ENCODE measurements around the gene PRELID3B. TPM values are rescaled to one million over a fixed set of nuclear protein-coding genes. Genes with fewer than 3 reads are reported as not detected.
"Not testable (repeated sequence)": the region's sequence is repeated elsewhere in the genome, so short reads cannot be mapped to it uniquely, and the experiment has no call there.

Gene PRELID3B
- total RNA-seq, 1 experiment from 2014 or later, result 85.1 TPM

DNA sequence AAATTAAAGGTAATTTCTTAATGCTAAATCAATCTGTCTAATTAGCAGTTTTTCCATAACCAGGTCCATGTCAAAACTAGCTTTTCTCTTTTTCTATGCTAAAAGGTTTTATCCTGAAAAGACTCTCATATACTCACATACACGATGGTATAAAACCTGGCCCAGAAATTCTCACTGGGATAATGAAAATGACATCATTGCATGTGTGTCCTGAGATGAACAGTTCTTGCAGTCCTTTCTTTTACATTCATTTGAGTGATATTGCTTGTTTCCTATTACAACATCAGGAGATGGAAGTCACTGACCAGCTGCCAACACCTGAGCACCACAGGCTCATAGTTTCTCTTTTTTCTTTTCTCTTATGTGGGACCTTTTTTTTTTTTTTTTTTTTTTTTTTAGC lies 7.9 kb upstream of the PRELID3B start:
- no peak for DNase-seq (ENCODE audit: low read depth)

DNA sequence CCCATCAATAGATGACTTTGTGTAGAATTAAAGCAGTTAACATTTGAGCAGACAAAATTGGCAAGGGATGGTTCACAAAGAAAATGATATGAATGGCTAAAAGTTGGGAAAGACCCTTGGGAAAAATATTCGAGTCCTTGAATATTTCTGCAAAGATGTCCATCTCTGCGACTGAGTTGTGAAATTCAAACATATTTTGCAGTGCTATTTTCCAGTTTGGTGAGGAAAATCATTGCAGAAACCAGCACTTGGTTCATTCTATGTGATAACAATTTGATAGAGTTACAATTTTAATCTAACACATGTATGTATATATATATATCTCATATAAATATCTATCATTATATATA lies 6.1 kb upstream of the PRELID3B start:
- DNase-seq (ENCODE audit: low read depth), result no peak

DNA sequence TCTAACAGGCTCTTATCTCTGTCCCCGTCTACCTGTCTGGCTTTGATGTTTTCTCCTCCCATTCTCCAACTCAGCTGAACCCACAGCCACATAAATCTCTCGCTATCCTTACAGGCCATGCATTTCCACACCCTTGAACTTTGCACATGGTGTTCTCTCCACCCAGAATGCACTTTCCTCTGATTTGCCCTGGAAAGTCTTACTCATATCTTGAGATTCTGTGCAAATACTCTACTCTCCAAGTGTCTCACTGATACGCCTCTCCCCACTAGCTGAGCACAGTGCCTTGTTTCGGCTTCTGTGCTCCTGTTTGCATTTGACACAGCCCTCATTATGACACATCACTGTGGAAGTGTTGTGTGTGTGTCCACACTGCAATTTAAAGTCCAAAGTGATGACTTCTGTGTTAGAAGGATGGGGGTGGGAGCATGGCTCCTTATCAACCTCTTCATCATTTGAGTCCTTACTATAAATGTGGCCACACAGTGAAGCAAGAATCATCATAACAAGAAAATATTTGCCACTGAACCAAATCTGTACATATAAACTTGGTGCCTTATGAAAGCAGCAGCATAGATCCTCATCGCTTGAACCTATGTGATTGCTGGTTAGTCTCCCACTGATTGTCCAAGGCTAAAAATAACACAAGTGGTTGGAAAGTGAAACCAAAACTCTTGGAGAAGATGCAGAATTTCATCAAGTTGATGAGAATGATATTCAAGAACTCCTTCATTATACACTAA lies 5.5 kb upstream of the PRELID3B start:
- peak; percentile 82 for DNase-seq (ENCODE audit: low read depth)

DNA sequence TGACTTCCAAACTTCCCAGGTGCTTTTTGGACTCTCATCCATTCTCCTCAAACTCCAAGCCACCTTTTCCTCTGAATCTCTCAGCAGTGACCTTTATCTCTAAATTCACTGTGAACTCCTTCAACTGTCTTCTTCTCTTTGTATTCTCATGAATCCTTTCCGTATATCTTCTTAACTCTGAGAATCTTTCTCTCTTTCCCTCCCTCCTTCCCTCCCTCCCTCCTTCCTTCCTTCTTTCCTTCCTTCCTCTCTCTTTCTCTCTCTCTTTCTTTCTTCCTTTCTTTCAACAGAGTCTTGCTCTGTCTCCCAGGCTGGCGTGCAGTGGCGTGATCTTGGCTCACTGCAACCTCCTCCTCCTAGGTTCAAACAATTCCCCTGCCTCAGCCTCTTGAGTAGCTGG lies 4.3 kb upstream of the PRELID3B start:
- no peak for DNase-seq (ENCODE audit: low read depth)

DNA sequence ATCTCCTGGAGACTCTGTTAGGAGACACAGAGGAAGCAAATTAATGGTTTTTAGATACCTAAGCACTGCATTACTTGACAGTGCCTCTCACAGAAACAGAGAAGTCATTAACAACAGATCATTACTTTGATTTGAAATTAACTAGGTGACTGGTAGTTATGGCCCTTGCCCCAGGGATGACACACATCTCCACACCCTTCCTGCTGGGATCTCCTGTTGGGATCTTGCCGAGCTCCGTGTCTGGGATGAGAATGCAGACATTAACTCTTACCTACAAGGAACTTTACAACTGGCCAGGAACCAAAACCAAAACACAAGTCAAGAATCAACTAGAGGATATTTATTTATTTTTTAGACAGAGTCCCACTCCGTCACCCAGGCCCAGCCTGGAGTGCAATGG lies 2.2 kb upstream of the PRELID3B start:
- DNase-seq (ENCODE audit: low read depth), result no peak

DNA sequence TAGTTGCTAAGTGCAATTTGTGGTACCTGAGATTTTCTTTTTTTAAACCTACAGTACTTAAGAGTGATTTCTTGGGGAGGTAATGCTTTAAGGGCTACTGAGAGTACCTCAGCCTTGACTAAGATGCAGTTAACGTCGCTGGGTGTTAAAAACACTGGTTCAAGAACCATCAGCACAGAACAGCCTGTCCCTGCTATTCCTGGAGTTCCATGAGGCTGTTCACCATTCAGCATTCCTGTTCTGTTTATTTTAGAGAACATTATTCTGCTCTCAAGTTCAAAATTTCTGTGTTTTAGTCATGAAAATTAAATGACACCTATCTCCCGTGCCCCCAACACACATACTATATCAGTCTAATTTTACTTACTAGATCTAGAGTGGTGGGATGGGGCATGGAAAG lies 1.7 kb upstream of the PRELID3B start:
- DNase-seq (ENCODE audit: low read depth), result no peak

DNA sequence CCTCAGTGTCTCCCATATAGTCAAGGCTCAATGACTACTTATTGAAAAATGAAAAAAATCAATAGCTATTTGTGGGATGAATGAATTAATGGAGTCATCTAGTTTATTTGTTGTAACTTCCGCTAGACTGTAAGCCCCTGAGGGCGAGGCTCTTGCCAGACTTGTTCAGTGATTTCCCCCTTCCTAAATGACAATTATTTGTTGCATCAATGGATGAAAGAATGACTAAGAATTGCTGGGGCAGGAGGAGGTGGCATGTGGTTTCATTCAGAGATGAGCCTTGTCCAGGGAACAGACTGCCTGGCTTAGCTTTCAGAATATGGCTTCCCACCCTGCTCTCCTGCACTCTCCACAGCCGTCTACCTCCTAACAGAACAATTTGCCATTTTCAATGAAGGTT lies 1.1 kb upstream of the PRELID3B start:
- DNase-seq (ENCODE audit: low read depth), result peak; percentile 25

DNA sequence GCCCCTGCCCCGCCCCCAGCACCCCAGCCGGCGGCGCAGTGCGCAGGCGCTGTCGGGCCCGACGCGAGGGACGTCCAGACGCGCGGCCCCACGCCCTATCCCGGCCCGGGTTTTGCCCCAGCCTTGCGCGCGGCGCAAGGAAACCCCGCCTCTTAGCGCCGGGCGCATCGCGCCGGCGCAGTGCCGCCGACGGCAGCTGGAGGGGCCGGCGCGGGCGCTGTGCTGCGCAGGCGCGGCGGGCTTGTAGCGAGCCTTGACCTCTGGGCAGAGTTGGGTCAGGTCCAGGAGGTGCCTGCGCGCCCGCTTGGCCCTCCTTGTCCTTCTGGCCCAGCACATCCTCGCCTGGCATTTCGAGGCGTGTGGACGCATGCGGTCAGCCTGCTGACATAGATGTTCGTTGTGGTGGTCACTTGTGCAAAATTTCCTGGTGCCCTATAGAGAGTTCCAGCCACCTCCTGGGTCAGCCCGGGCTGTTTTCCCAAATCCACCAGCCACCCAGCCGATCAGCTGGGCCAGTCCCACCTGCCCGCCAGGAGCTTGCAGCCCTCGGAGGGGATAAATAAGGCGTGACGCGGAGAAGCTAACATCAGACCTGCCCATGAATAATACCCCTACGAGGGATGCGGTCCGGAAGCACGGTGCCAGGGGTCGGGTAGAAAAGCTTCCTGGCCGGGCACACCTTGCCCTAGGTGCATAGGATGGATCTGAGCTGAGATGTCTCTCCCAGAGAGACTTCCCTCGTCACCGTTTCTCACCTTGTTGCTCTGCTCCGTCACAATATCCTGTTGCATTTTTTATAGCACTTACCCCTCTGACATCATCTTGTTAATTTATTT lies 428 bp upstream of the PRELID3B start:
- DNase-seq (ENCODE audit: low read depth), result peak; percentile 95

DNA sequence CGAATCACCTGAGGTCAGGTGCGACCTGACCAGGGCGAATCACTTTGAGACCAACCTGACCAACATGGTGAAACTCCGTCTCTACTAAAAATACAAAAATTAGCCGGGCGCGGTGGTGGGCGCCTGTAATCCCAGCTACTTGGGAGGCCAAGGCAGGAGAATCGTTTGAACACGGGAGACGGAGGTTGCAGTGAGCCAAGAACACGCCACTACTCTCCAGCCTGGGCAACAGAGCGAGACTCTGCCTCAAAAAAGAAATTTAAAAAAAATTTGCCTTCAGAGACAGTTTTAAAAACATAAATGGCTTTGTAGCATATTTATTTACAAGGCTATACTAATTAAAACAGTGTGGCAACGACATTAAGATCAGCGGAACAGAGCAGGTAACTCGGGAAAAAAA lies 1.1 kb downstream of the PRELID3B start:
- not testable (repeated sequence) for DNase-seq (ENCODE audit: low read depth)

DNA sequence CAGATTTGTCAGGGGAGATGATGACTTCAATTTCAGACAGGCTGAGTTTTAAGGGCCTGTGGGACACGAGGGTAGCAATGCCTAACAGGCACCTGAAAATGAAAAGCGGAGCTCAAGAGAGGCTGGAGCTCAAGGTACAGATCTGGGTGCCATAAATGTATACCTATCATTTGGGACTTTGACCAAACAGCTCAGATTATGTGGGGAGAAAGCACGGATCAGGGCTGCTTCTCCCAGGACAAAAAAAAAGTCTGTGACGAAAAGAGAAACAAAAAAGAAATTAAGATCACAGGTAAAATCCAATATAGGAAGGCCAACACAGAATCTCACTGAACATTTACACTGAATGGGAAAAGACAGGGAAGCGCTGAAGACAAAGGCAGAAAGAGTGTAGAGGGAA lies 1.9 kb downstream of the PRELID3B start:
- no peak for DNase-seq (ENCODE audit: low read depth)

DNA sequence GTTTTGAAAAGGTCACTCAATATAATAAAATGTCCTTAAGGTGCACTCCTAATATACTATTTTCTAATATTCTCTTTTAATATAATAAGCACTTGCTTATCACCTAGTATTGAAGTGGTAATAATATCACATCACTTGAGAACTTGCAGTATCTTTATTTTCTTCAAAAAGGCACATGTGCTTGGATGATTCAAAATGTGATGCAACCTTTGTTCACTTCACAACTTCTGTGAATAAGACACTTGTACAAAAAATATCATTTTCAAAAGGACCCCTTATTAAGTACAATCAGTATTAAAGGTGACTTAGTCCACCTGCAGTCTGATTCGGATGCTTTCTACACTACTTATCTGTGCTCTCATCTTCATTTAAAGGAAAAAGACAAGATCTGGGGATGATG lies 3.4 kb downstream of the PRELID3B start:
- no peak for DNase-seq (ENCODE audit: low read depth)

DNA sequence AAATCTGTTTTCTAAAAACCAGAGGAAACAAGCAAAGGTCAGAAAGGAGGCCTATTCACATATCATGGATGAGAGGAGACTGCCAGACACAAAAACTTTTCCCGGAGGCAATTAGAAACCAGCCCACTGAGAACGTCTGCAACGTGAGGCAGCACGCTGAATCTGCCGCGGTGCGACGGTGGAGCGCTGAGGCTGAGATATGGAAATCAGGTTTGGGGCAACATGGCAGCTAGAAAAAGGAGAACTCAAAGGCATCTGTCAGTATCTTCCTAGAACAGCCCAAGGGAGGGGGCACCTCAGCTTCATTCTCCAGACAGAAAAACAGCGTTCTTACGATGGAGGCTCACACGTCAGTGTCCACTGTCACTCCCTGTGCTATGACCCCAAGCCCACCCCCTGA lies 5.2 kb downstream of the PRELID3B start:
- no peak for DNase-seq (ENCODE audit: low read depth)

DNA sequence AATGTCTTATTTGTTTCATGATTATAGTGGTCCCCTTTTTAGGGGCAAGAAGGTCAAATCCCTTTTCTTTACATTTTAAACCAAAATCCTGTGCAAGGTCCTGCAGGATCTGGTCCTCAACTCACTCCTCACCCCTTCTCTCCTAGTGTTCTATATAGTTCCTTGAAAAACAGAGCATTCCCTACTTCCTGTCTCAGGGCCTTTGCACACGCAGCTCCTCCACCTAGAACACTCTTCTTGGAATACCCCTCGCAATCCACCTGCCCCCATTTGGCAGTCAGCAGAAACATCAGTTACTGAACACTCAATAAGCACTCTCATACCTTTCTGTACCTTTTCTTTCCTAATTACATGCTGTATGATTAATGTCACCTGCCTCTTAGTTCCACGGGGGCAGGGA lies 7.2 kb downstream of the PRELID3B start:
- DNase-seq (ENCODE audit: low read depth), result no peak

DNA sequence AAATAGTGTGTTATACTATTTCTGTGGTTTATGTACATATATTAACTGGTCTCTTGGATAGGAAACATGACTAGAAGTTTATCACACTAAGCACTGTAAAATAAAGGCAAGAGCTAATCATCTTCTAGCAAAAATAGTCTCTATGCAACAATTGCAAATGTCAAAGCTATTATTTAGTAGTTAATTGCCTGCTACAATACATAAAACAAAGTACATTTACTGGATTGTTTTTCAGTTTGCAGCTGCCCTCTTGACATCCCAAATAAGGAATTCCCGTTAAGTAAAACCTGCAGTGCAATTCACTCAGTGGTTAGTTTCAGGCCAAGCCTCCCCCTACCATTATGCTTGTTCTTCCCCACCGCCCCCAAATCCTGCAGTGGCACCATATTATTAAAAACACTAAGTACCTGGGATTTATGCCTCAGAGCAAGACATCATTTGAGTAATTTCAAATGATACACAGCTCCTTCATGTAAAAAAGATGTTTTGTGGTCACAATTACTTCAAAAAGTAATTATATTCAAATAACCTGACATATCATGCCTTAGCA lies 8.9 kb downstream of the PRELID3B start:
- DNase-seq (ENCODE audit: low read depth), result no peak

DNA sequence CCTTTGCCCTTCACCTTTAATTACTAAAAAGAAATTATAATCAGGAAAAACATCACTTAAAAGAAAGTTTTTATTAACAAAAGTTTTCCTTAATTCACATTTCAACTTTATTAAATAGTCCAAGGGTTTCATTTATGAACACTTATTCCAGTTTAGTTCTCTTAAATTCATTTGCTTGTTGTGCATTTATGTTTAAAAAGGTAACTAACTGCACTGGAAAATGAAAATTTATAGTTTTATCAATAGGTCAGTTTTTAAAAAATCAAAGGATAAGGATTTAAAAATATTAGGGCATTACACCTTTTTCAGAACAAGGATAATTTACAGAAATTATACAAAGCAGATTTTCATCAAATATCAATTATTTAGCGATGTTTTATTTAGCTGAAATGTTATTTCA lies 9.5 kb downstream of the PRELID3B start:
- no peak for DNase-seq (ENCODE audit: low read depth)

DNA sequence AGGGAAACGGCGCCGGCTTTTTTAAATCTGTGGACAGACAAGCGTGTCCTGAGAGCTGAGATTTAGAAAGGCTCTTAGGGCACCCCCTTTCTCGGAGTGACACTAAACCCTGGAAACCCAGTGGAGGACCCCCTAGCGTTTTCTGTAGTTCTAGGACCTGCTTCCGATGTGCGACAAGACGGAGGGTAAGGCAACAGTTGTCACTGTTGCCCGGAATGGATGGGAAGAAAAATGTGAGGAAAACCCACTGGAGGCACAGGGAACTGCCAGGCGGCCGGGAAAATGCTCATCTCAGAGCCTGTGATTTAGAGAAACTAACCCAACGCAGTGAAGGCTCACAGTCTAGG lies 9.9 kb downstream of the PRELID3B start:
- peak; percentile 38 for DNase-seq (ENCODE audit: low read depth)

DNA sequence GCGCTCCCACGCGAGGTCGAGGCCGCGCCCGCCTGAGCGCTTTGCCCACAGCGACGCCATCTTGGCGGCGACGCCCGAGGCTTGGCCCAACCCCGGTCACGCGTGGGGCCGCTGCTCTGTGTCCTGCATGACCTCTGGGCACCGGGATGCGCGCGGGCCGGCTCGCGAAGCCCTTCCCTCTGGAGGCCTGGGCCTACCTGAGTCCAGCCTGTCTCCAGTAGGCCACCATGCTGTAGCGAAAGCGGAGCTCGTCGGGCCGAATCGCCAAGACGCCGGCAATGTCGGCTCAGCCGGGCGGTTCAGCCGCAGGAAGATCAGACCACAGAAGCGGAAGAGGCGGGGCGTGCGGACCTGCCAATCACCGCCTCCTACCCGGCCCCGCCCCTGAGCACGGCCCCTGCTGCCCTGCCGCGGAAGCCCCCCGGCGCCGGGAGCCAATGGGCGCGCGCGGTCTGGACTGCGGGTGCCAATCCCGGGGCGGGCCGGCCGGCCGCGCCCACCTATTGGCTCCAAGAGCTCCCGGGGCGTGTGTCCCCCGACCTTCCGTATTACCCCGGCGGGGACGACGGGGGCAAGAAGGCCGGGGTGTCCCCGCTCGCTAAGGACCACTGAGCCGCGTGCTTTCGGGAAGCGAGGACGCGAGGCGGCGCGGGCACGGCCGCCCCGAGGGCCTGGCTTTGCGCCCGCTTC lies 10.4 kb downstream of the PRELID3B start, which contains the start of gene ATP5F1E:
Gene ATP5F1E (minus strand): TSS at position 313 of the 690 bp plus-strand sequence. CDS start 84 bp downstream, at position 229.
- DNase-seq (ENCODE audit: low read depth), result peak; percentile 97

DNA sequence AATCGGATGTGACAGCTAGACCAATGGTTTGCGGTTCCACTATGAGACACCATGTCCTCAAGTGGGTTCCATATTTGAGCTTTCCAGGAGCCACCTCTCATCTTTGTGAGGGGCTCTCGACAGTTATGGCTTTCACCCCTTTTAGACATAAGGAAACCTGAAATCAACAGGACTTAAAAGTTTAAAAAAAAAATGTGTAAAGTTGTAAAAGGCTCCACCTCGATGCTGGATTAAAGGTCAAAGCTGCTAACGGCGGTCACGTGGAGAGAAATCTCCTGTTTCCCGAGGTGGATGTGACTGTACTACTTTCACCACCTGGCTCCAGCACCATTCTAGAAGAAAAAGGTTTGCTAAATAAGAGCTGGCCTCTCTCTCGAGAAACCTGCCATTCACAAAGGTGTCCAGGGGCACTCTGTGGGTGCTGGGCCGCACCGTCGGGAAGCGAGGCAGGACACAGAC lies 11.0 kb downstream of the PRELID3B start:
- no peak for DNase-seq (ENCODE audit: low read depth)

DNA sequence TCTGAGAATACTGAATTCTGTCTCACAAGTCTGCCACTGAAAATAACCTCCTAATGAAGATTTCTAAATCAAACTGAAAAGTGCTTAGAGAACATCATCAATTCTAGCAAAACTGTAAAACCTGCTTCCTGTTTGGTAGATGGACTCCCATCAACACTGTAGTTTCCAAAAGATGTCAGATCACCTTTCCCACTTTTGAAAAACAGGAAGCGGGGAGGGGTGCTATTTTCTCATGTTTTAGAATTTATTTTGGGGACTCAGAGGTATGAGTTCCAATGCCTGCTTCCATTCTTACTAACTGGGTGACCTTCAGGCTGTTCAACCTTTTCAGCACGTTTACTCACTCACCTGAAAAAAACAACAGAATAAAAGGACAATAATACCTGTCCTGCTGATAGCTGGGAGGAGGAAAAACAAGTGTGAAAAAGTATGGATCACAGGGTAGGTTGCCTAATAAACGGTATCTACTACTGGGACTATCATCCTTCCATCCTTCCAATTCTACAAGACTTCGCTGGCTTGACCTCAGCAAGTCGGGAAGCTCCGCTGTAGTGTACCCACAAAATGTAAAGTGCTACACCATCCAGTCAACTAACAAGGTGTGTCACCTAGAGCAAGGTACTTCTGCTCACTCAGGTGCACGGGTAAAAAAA lies 11.5 kb downstream of the PRELID3B start:
- DNase-seq (ENCODE audit: low read depth), result no peak

DNA sequence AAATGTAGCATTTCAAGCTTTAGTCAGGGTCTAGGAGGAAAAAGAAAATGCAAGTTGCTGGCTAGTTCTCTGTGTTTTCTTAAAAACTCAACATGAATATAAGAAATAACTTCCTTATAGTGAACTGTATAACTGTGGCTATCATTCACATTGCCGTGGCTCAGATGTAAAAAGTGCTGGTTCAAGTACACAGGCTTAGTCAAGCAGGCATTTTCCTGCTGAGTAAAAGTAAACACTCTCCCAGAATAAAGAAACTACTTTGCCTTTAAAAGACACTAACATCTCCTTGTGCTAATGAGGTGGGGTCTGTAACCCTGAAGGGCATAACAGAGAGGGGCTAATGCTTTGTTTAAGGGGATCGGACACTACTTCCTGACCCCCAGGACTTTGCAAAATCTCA lies 13.8 kb downstream of the PRELID3B start:
- no peak for DNase-seq (ENCODE audit: low read depth)

DNA sequence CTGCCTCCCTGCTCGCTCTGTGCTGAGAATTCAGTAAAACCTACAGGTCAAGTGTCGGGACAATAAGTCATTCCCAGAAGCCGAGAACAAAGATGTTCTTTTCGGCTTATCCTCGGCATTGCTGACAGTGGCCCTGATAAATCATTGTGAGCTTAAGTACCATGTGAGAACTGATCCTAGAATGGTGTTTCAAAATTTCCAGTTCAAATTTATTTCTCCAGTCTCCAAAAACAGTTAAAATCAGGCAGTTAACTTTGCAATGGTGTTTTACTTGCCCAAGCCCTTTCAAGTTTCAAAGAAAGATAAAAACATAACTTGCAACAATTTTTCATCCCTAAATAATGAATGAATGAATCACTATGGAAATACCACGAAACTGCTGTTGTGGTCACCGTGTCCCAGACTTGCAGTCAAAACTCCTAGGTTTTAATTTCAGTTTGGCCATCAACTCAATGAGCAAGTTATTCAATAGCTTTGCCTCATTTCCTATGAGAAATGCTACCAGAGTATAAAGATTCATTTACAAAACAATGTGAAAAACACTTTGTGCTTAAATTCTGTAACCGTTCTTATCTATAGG lies 14.8 kb downstream of the PRELID3B start:
- peak; percentile 70 for DNase-seq (ENCODE audit: low read depth)

Measured in Daoy (cell line).